HUES6 (cell line): ENCODE results near the gene AKT3.
"Not testable (repeated sequence)": the region's sequence is repeated elsewhere in the genome, so short reads cannot be mapped to it uniquely, and the experiment has no call there.

ENCODE experiments used
- H3K27ac ChIP-seq: 2 replicates; pipeline ENCODE4 v1.7.0; 2013; ENCODE audit warnings: low read depth, mild to moderate bottlenecking, low read length, inconsistent platforms
- H3K27me3 ChIP-seq: 2 replicates; pipeline ENCODE4 v1.6.1; 2013; ENCODE audit warnings: low read length; ENCODE audit not compliant: control insufficient read depth, insufficient read depth
- H3K36me3 ChIP-seq: 2 replicates; pipeline ENCODE4 v1.6.1; 2013; ENCODE audit warnings: low read length; ENCODE audit not compliant: control insufficient read depth, insufficient read depth
- H3K4me1 ChIP-seq: 2 replicates; pipeline ENCODE4 v1.6.1; 2013; ENCODE audit warnings: low read length; ENCODE audit not compliant: control insufficient read depth, insufficient read depth
- H3K4me3 ChIP-seq: 2 replicates; pipeline ENCODE4 v1.5.1; 2013; ENCODE audit warnings: low read depth, low read length
- H3K9ac ChIP-seq: one replicate; pipeline ENCODE4 v1.6.1; 2013; ENCODE audit warnings: mild to moderate bottlenecking, low read length
- H3K9me3 ChIP-seq: 2 replicates; pipeline ENCODE4 v1.6.1; 2013; ENCODE audit warnings: low read depth, low read length; ENCODE audit not compliant: control insufficient read depth, insufficient read depth

The AKT3 gene

GRCh38 chr1:243850202-243850451 lies at the start of gene AKT3:
Gene AKT3 (minus strand): TSS chr1:243850243. CDS start chr1:243843170, 7,073 bp downstream.
- no peaks in the 10 kb centered on the region for H3K9me3 ChIP-seq
- H3K27ac ChIP-seq = peak within 1 kb of the TSS; percentile 96
- no peaks in the 10 kb centered on the region for H3K27me3 ChIP-seq
- 0 out of 2 replicates have a peak, but pooled peaks cover 7% of the 10 kb centered on the region for H3K4me1 ChIP-seq
- peak within 1 kb of the TSS; percentile 89 for H3K9ac ChIP-seq
- H3K4me3 ChIP-seq = peak within 1 kb of the TSS; percentile 73
- no peaks in the 10 kb centered on the region for H3K36me3 ChIP-seq

DNA sequence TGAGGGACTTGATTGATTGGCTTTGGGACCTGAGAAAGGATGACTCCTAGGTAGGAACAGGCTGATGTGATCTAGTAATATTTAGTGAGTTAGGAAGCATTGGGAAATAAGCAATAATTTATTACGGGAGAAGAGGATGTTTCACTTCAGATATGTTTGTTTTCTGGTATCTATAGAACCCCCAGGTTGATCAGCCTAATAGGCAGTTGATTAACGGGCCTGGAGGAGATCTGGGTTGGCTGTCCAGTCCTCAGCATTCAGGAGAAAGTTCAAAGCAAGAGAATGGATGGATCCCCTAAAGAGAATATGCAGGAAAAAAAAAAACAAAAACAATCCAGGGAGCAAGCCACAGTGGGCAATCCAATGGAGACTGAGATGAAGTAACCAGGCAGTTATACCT lies 48.2 kb upstream of the AKT3 start:
- no peaks in the 10 kb centered on the region for H3K4me1 ChIP-seq

DNA sequence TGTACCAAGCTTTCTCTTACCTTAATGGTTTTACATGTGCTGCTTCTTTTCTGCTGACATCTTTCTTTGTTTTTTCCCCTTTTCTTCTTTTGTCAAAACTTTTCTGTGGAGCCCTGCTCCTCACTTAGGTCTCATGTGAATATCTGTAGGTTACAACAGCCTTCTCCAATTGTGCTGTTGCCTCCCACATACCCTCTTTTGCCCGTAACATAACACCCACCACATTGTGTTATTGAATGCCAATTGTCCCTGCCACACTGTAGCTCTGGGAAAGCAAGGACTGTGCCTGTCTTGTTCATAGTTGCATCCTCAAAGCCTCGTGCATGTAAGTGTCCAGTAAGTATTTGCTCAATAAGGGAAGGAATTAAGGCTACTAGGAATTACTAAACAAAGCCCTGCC lies 46.3 kb upstream of the AKT3 start:
- H3K27ac ChIP-seq = no peak overlapping the region

More for the DNA sequence above, 48.2 kb upstream of the AKT3 start:
- no peak overlapping the region for H3K9ac ChIP-seq
- H3K27me3 ChIP-seq = no peaks in the 10 kb centered on the region
- H3K9me3 ChIP-seq = no peaks in the 10 kb centered on the region
- no peak overlapping the region for H3K4me3 ChIP-seq
- no peak overlapping the region for H3K27ac ChIP-seq
- H3K36me3 ChIP-seq = no peaks in the 10 kb centered on the region

DNA sequence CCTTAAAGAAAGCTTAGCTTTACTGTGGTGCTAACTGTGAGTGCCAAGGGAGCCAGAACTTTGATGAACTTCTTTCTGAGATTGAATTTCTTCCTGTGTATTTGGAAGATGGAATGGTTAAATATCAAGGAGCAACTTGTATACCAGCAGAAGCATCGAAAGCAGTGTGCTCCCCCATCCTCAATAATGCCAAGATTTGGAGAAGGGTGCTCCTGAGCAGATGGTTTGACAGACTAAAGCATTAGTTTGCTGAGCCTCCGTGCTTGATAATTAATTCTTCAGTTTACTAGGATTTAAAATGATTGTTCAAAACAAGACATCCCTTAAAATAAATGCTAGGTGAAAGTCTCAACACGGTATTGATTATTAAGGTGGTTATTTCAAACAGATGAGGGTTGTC lies 42.4 kb upstream of the AKT3 start:
- Histone ChIP-seq H3K36me3 (no peaks in the 10 kb centered on the region), H3K27ac (no peak overlapping the region), H3K9me3 (no peaks in the 10 kb centered on the region), H3K4me1 (no peaks in the 10 kb centered on the region), H3K27me3 (no peaks in the 10 kb centered on the region), H3K4me3 (no peak overlapping the region), H3K9ac (no peak overlapping the region)

More for the DNA sequence above, 46.3 kb upstream of the AKT3 start:
- Histone ChIP-seq H3K4me1 (no peaks in the 10 kb centered on the region), H3K27me3 (no peaks in the 10 kb centered on the region), H3K36me3 (no peaks in the 10 kb centered on the region), H3K9me3 (no peaks in the 10 kb centered on the region), H3K9ac (no peak overlapping the region), H3K4me3 (no peak overlapping the region)

DNA sequence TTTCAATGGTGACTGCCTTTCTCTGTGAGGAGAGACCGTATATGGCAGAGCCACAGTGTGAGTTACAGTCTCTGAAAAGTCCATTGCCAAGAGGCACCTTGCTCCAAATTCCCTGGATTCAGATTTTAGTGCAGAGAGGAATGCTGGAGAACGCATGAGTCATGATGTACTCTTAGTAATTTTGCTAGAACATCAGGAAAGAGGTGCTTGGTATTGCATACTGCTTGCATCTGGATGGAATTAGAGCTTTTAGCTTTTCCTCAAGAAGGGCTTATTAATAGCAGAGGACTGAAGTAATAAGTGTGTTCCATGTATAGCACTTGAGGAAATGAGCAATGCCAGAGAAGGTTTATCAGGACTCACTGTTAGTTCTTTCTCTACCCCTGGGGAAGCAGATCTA lies 40.5 kb upstream of the AKT3 start:
- Histone ChIP-seq H3K27me3 (no peaks in the 10 kb centered on the region), H3K9me3 (no peaks in the 10 kb centered on the region), H3K4me3 (no peak overlapping the region), H3K9ac (no peak overlapping the region), H3K27ac (no peak overlapping the region), H3K4me1 (no peaks in the 10 kb centered on the region), H3K36me3 (no peaks in the 10 kb centered on the region)

DNA sequence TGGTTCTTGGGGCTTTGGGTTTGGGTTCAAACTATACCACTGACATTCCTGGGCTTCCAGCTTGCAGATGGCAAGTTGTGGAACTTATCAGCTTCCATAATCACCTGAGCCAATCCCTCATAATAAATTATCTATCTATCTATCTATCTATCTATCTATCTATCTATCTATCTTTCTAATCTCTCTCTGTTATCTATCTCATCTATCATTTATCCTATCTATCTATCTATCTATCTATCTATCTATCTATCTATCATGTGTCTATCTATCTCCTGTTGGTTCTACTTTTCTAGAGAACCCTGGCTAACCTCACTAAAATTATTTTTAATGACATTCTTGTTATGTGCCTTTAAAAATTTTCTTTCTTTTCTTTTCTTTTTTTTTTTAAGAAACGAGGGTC lies 35.8 kb upstream of the AKT3 start:
- Histone ChIP-seq H3K9me3 (no peaks in the 10 kb centered on the region), H3K4me3 (no peak overlapping the region), H3K9ac (no peak overlapping the region), H3K4me1 (no peaks in the 10 kb centered on the region), H3K27me3 (no peaks in the 10 kb centered on the region), H3K27ac (no peak overlapping the region), H3K36me3 (no peaks in the 10 kb centered on the region)

DNA sequence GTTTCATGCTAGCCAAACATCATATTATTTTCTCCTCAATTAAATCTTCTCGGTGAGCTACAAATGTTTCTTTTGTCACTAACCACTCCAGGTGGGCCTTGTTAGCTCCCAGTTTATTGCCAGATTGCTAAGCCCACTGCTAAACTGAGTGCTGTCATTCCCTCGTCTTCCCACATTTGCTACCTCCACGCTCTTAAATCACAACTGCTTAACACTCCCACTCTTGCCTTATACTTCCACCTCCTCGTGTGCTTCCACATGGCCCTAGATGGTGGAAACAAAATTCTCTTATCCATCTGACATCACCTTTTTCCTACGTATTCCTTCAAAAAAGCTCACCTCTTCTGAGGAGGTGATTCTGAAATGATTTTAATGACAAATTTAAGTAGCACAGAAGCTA lies 34.6 kb upstream of the AKT3 start:
- Histone ChIP-seq H3K36me3 (no peaks in the 10 kb centered on the region), H3K4me1 (no peaks in the 10 kb centered on the region), H3K9ac (no peak overlapping the region), H3K4me3 (no peak overlapping the region), H3K9me3 (no peaks in the 10 kb centered on the region), H3K27me3 (no peaks in the 10 kb centered on the region), H3K27ac (no peak overlapping the region)

DNA sequence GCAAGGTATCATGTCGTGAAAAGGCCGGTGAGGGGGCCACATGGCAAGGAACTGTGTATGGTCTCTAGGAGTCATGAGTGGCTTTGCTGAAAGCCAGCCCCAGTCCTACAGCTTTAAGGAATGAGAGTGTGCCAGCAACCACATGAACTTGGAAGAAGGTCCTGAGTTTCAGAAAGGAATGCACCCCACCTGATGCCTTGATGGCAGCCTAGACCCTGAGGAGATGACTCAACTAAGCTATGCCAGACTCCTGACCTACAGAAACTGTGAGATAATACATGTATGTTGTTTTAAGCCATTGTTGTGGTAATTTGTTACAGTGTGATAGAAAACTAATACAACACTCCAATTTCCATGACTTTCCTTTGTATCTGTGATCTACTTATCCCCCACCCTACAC lies 33.5 kb upstream of the AKT3 start:
- H3K36me3 ChIP-seq = no peaks in the 10 kb centered on the region
- H3K4me1 ChIP-seq = no peaks in the 10 kb centered on the region
- no peak overlapping the region for H3K9ac ChIP-seq
- no peak overlapping the region for H3K4me3 ChIP-seq
- no peaks in the 10 kb centered on the region for H3K9me3 ChIP-seq
- no peak overlapping the region for H3K27ac ChIP-seq
- no peaks in the 10 kb centered on the region for H3K27me3 ChIP-seq

- no peak overlapping the region for H3K4me3 ChIP-seq
- H3K27me3 ChIP-seq = no peaks in the 10 kb centered on the region
- H3K27ac ChIP-seq = no peak overlapping the region
- no peaks in the 10 kb centered on the region for H3K4me1 ChIP-seq
- H3K36me3 ChIP-seq = no peaks in the 10 kb centered on the region
- no peak overlapping the region for H3K9ac ChIP-seq
- H3K9me3 ChIP-seq = no peaks in the 10 kb centered on the region
Observed at GRCh38 chr1:243882276-243882675, 32.2 kb upstream of the AKT3 start.

DNA sequence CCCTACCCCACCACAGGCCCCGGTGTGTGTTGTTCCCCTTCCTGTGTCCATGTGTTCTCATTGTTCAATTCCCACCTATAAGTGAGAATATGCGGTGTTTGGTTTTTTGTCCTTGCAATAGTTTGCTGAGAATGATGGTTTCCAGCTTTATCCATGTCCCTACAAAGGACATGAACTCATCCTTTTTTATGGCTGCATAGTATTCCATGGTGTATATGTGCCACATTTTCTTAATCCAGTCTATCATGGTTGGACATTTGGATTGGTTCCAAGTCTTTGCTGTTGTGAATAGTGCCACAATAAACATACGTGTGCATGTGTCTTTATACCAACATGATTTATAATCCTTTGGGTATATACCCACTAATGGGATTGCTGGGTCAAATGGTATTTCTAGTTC lies 27.0 kb upstream of the AKT3 start:
- not testable (repeated sequence) for H3K27ac ChIP-seq, H3K4me3 ChIP-seq, H3K4me1 ChIP-seq, H3K9me3 ChIP-seq, H3K9ac ChIP-seq, H3K36me3 ChIP-seq, H3K27me3 ChIP-seq

DNA sequence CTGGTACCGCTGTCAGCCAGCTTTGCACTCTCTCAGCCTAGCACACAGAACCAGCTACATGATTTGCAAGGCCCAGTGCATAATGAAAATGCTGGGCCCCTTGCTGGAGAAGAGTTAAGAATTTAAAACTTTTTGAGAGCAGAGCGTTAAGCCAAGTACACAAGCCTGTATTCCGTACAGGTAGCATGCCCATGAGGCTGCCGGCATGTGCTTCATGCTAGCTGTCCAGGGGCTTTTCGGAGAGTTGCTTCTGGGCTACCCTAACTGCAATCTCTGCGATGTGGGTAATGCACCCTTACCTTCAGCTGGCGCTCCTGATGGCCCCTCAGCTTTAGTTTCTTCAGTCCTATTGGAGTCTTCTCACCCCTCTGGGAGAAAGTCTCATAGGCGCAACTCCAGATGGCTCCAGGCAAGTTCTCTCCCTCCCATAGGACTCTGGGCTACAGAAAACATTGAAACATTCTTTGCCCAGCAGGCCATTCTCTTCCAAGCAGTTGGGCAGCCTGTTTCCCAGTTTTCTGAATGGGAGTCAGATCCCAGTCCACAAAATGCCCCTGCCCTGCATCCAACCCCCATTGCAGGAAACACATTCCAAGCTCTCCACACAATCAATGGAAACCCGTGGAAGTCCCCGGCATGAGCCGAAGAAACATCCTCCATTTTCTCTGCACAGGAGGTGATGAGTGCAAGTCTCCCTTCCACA lies 5.7 kb upstream of the AKT3 start:
- Histone ChIP-seq H3K27ac (no peak overlapping the region), H3K4me3 (no peak overlapping the region), H3K36me3 (no peaks in the 10 kb centered on the region), H3K9ac (no peak overlapping the region), H3K9me3 (no peaks in the 10 kb centered on the region), H3K4me1 (0 out of 2 replicates have a peak, but pooled peaks cover 6% of the 10 kb centered on the region), H3K27me3 (no peaks in the 10 kb centered on the region)

- Histone ChIP-seq H3K9me3 (no peaks in the 10 kb centered on the region), H3K36me3 (no peaks in the 10 kb centered on the region), H3K27me3 (no peaks in the 10 kb centered on the region), H3K9ac (no peak overlapping the region), H3K4me1 (0 out of 2 replicates have a peak, but pooled peaks cover 9% of the 10 kb centered on the region), H3K4me3 (peak overlapping the region; percentile 73), H3K27ac (no peak overlapping the region)
Observed at GRCh38 chr1:243851765-243852164, 1.7 kb upstream of the AKT3 start.
